Endothelial cell of umbilical vein (primary cell): Measurements from ENCODE around the gene IFI27. TPM values are rescaled to one million over a fixed set of nuclear protein-coding genes. Genes with fewer than 3 reads are reported as not detected.

ENCODE experiments used
- BruUV-seq: library from RNA; stranded (reverse); fragments of 400-500 nt; replicated peaks from 2 replicates; lab custom pipeline; 2021; lab: Mats Ljungman, UMichigan
- CTCF ChIA-PET: fragments of 300-600, 350-600 bp; sonication (Branson Sonifier 250); formaldehyde crosslinking; loops from one replicate; lab custom pipeline; 2021; ENCODE audit warnings: antibody characterized with exemption, inconsistent platforms; lab: Charles Lee
- POLR2A ChIA-PET: fragments of 300-600, 350-600 bp; sonication (Branson Sonifier 250); formaldehyde crosslinking; loops from one replicate; lab custom pipeline; 2021; ENCODE audit warnings: antibody characterized with exemption, inconsistent platforms; lab: Charles Lee
- DNase-seq: peaks from one replicate; pipeline ENCODE4 v3.0.0-alpha.2; 2011; ENCODE audit warnings: low read depth, low spot score
- FAIRE-seq: peaks from 2 replicates; lab custom pipeline; 2011; peaks lifted over from hg19 to GRCh38; lab: Jason Lieb, UNC
- H2AFZ ChIP-seq: 2 replicates; pipeline ENCODE4 v1.6.0; 2012; ENCODE audit warnings: low read depth, low read length, control low read depth, inconsistent platforms
- H3K27ac ChIP-seq: 2 replicates; pipeline ENCODE4 v1.5.1; 2011; ENCODE audit warnings: low read depth, mild to moderate bottlenecking, control low read depth, low read length, moderate library complexity; ENCODE audit not compliant: insufficient read depth
- H3K27me3 ChIP-seq, 2 experiments: 2 replicates each; pipeline versions ENCODE4 v1.6.0 to v1.6.1; 2011; ENCODE audit warnings: low read length in 2 of 2, mixed read lengths in 1 of 2; ENCODE audit not compliant: control insufficient read depth in 2 of 2, insufficient read depth in 2 of 2
- H3K36me3 ChIP-seq, 2 experiments: 2 replicates in 1 of 2; 3 replicates in 1 of 2; pipeline ENCODE4 v1.5.1; 2011; ENCODE audit warnings: low read length in 2 of 2, mild to moderate bottlenecking in 1 of 2, moderate library complexity in 1 of 2; ENCODE audit not compliant: control insufficient read depth in 2 of 2, insufficient read depth in 2 of 2; ENCODE audit errors: extremely low read depth in 1 of 2
- H3K4me1 ChIP-seq: 3 replicates; pipeline ENCODE4 v1.5.1; 2011; ENCODE audit warnings: mild to moderate bottlenecking, low read length; ENCODE audit not compliant: control insufficient read depth, insufficient read depth; ENCODE audit errors: extremely low read depth
- H3K4me2 ChIP-seq: 2 replicates; pipeline ENCODE4 v1.6.1; 2011; ENCODE audit warnings: low read length, control low read depth, mixed read lengths; ENCODE audit not compliant: insufficient read depth
- H3K4me3 ChIP-seq, 3 experiments: fragments of 200-600 bp in 1 of 3; sonication (generic), shearing (Covaris generic) in 1 of 3; replicated peaks in 1 of 3; 2 replicates each; pipeline ENCODE4 v1.5.1; 2011 to 2016; ENCODE audit warnings: control low read depth in 3 of 3, low read length in 3 of 3, mild to moderate bottlenecking in 2 of 3, inconsistent platforms in 1 of 3, low read depth in 1 of 3, moderate library complexity in 1 of 3; ENCODE audit not compliant: insufficient read depth in 1 of 3
- H3K79me2 ChIP-seq: 2 replicates; pipeline ENCODE4 v1.6.0; 2012; ENCODE audit warnings: low read length, inconsistent platforms; ENCODE audit not compliant: control insufficient read depth, insufficient read depth
- H3K9ac ChIP-seq: replicated peaks from 2 replicates; pipeline ENCODE3; 2011; ENCODE audit warnings: low read length, control low read depth; ENCODE audit not compliant: insufficient read depth; ENCODE audit errors: extremely low read depth
- H3K9me1 ChIP-seq: replicated peaks from 3 replicates; pipeline ENCODE4 v1.6.0; 2011; ENCODE audit warnings: mild to moderate bottlenecking, low read length; ENCODE audit not compliant: control insufficient read depth, insufficient read depth; ENCODE audit errors: extremely low read depth
- H3K9me3 ChIP-seq: replicated peaks from 2 replicates; pipeline ENCODE4 v1.5.1; 2012; ENCODE audit warnings: low read length, inconsistent platforms; ENCODE audit not compliant: control insufficient read depth, insufficient read depth
- H4K20me1 ChIP-seq: replicated peaks from 2 replicates; pipeline ENCODE3; 2011; ENCODE audit warnings: mild to moderate bottlenecking, low read length; ENCODE audit not compliant: control insufficient read depth, insufficient read depth; ENCODE audit errors: extremely low read depth
- EZH2 ChIP-seq: IDR thresholded peaks from 2 replicates; pipeline ENCODE4 v1.6.1; 2012; ENCODE audit warnings: borderline replicate concordance, low read depth, mild to moderate bottlenecking, moderate library complexity, low read length, inconsistent platforms; ENCODE audit not compliant: severe bottlenecking
- FOS ChIP-seq: IDR thresholded peaks from 2 replicates; pipeline ENCODE4 v1.6.1; 2011; ENCODE audit warnings: mild to moderate bottlenecking, low read length, moderate library complexity, borderline replicate concordance; ENCODE audit not compliant: insufficient read depth
- GATA2 ChIP-seq: IDR thresholded peaks from 2 replicates; pipeline ENCODE4 v1.7.0; 2011; ENCODE audit warnings: low read depth, mild to moderate bottlenecking, moderate library complexity, mixed read lengths, low read length; ENCODE audit not compliant: insufficient read length, insufficient read depth
- JUN ChIP-seq: IDR thresholded peaks from 2 replicates; pipeline ENCODE4 v1.6.1; 2011; ENCODE audit warnings: borderline replicate concordance, low read depth; ENCODE audit not compliant: insufficient read length, insufficient read depth
- MYC ChIP-seq: IDR thresholded peaks from one replicate; pipeline ENCODE4 v1.6.1; 2011; ENCODE audit warnings: mild to moderate bottlenecking, low read depth, low read length
- POLR2A ChIP-seq: IDR thresholded peaks from 2 replicates; pipeline ENCODE4 v1.6.1; 2012; ENCODE audit warnings: low read depth, mild to moderate bottlenecking, control low read depth, low read length
- POLR2AphosphoS5 ChIP-seq: IDR thresholded peaks from 2 replicates; pipeline ENCODE4 v1.6.1; 2012; ENCODE audit warnings: low read depth, mild to moderate bottlenecking, control low read depth, low read length, moderate library complexity; ENCODE audit not compliant: insufficient read depth
- dilution Hi-C: fragments of 300-500 bp; cut with MboI; formaldehyde crosslinking; loops from one replicate; pipeline ENCODE4 v1.15.0; 2019; ENCODE audit warnings: low sequenced_read_pairs; ENCODE audit not compliant: extremely low pct_ligation_motif_present
- intact Hi-C: fragments of 100-400 bp; cut with micrococcal nuclease; formaldehyde crosslinking; loops from one replicate; pipeline ENCODE4 v1.10.0; 2022
- polyA plus RNA-seq, 4 experiments: library from polyadenylated mRNA; depleted of rRNA in 3 of 4; stranded (reverse) in 3 of 4; unstranded in 1 of 4; fragments of >200 nt; gene quantifications; 2 replicates each; pipeline versions ENCODE4 v1.2.1 to v1.2.3, GENCODE V29; 2011 to 2012; ENCODE audit warnings: missing spikeins in 1 of 4
- total RNA-seq: library from RNA; stranded (reverse); gene quantifications from 2 replicates; pipeline ENCODE4 v1.2.3, GENCODE V29; 2021
- TF ChIP-seq, protein P1 (sequence below), 2 donors: IDR thresholded peaks; 1 replicate in 1 of 2; 2 replicates in 1 of 2; pipeline ENCODE4 v1.5.1; 2011; ENCODE audit warnings: low read length in 2 of 2, mild to moderate bottlenecking in 2 of 2, moderate library complexity in 2 of 2, control low read depth in 1 of 2, inconsistent platforms in 1 of 2, low read depth in 1 of 2; ENCODE audit not compliant: insufficient read depth in 1 of 2; ENCODE audit errors: extremely low read depth in 1 of 2
- TF ChIP-seq, protein P2 (sequence below): IDR thresholded peaks from 2 replicates; pipeline ENCODE4 v1.6.1; 2011; ENCODE audit not compliant: insufficient read depth, insufficient read length

Gene IFI27
- total and polyA plus RNA-seq, 2 donors (not counting 3 experiments of a cell fraction or from before 2014, with no cell fraction given): 126 to 1,265 TPM

DNA sequence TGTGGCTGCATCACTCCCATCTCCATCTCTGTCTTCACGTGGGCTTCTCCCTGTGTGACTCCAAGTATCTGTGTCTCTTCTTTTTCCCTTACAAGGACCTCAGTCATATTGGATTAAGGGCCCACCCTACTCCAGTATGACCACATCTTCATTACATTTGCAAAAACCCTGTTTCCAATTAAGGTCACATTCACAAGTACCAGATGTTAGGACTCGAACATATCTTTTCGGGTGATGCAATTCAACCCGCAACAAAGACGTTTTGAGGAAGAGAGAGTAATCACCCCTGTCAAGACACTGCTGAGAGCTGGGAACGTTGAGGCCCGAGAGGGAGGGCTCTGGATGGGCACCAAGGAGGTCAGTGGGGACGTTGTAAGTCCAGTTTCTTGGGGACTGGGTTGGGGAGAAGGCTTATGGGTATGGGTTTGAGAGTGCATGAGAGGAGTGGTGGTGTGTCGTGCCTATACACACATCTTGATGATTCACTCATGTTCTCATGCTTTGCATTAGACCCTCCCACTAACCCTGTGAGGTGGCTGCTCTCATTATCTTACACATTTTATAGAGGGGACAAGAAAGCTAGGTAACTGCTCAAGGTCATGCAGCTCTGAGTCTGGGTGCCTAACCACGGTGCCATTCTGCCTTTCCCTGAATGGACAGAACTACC is 12.1 kb upstream of the IFI27 start:
- DNase-seq (no peak), FAIRE-seq (no peak)
- no peak overlapping the region for H3K4me2 ChIP-seq
- ChIA-PET POLR2A (no interaction called here), CTCF (interaction anchor here (2.7 kb wide), 1 partner anchor 38 kb away, joined by 10 read pairs; no protein-coding TSS in a partner anchor)
- H3K9ac ChIP-seq: no peak overlapping the region
- no peaks in the 10 kb centered on the region for H3K36me3 ChIP-seq
- no peaks in the 10 kb centered on the region for H4K20me1 ChIP-seq
- no peaks in the 10 kb centered on the region for H3K4me1 ChIP-seq
- no peak overlapping the region for H3K4me3 ChIP-seq
- no peak overlapping the region for H2AFZ ChIP-seq
- intact Hi-C loops (no loop called here), dilution Hi-C loops (no loop called here)
- BruUV-seq: no TSS peak
- H3K27ac ChIP-seq: no peak overlapping the region
- no peaks in the 10 kb centered on the region for H3K9me1 ChIP-seq
- no peaks in the 10 kb centered on the region for H3K9me3 ChIP-seq
- no peaks in the 10 kb centered on the region for H3K27me3 ChIP-seq
- TF ChIP-seq FOS: no peak
- TF ChIP-seq, protein P1, sequence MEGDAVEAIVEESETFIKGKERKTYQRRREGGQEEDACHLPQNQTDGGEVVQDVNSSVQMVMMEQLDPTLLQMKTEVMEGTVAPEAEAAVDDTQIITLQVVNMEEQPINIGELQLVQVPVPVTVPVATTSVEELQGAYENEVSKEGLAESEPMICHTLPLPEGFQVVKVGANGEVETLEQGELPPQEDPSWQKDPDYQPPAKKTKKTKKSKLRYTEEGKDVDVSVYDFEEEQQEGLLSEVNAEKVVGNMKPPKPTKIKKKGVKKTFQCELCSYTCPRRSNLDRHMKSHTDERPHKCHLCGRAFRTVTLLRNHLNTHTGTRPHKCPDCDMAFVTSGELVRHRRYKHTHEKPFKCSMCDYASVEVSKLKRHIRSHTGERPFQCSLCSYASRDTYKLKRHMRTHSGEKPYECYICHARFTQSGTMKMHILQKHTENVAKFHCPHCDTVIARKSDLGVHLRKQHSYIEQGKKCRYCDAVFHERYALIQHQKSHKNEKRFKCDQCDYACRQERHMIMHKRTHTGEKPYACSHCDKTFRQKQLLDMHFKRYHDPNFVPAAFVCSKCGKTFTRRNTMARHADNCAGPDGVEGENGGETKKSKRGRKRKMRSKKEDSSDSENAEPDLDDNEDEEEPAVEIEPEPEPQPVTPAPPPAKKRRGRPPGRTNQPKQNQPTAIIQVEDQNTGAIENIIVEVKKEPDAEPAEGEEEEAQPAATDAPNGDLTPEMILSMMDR (IDR thresholded peaks at IDR 0.05; ENCODE audit: extremely low read depth in 1 of 2, insufficient read depth in 1 of 2, low read depth in 1 of 2, low read length in 2 of 2): no peak
- no peak for TF ChIP-seq MYC
- TF ChIP-seq POLR2AphosphoS5: no peak
- TF ChIP-seq POLR2A: no peak
- TF ChIP-seq EZH2: no peak
- no peak for TF ChIP-seq GATA2
- TF ChIP-seq, protein P2, sequence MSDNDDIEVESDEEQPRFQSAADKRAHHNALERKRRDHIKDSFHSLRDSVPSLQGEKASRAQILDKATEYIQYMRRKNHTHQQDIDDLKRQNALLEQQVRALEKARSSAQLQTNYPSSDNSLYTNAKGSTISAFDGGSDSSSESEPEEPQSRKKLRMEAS: no peak
- TF ChIP-seq JUN: no peak
- no peaks in the 10 kb centered on the region for H3K79me2 ChIP-seq
